HL-60 (cell line): ENCODE data around the gene MRM2.

Source experiments
- DNase-seq, 2 experiments: peaks; one replicate each; pipeline ENCODE4 v3.0.0-alpha.2; 2010 to 2020; ENCODE audit warnings: low read depth in 1 of 2, low spot score in 1 of 2
- H3K27ac ChIP-seq: fragments of 250-450 bp; sonication (Bioruptor Pico); replicated peaks from 2 replicates; pipeline ENCODE4 v1.5.1; 2020; ENCODE audit warnings: mild to moderate bottlenecking, moderate library complexity
- H3K27me3 ChIP-seq: fragments of 250-450 bp; sonication (Bioruptor Pico); 2 replicates; pipeline ENCODE4 v1.5.1; 2021; ENCODE audit warnings: mild to moderate bottlenecking, moderate library complexity; ENCODE audit not compliant: insufficient read depth, poor library complexity, severe bottlenecking
- H3K4me3 ChIP-seq: replicated peaks from 2 replicates; pipeline ENCODE4 v1.5.1; 2011; ENCODE audit warnings: mild to moderate bottlenecking, control low read depth, low read length; ENCODE audit not compliant: insufficient read depth
- GABPA ChIP-seq: IDR thresholded peaks from 2 replicates; pipeline ENCODE4 v1.6.1; 2012; ENCODE audit warnings: low read depth
- POLR2AphosphoS5 ChIP-seq: IDR thresholded peaks from 2 replicates; pipeline ENCODE4 v1.6.1; 2012; ENCODE audit warnings: low read depth
- REST ChIP-seq: IDR thresholded peaks from 2 replicates; pipeline ENCODE4 v1.6.1; 2012; ENCODE audit warnings: low read depth; ENCODE audit not compliant: insufficient replicate concordance
- SPI1 ChIP-seq: IDR thresholded peaks from 2 replicates; pipeline ENCODE4 v1.6.1; 2012; ENCODE audit warnings: low read depth, mild to moderate bottlenecking, borderline replicate concordance
- TF ChIP-seq, protein P1 (sequence below): IDR thresholded peaks from one replicate; pipeline ENCODE4 v1.5.1; 2011; ENCODE audit warnings: low read length, control low read depth, inconsistent platforms; ENCODE audit not compliant: insufficient read depth

The MRM2 gene

GRCh38 chr7:2283074-2283473 lies 41.1 kb upstream of the MRM2 start:
- H3K27ac ChIP-seq = no peak overlapping the region
- H3K4me3 ChIP-seq = no peak overlapping the region
- TF ChIP-seq, protein P1, sequence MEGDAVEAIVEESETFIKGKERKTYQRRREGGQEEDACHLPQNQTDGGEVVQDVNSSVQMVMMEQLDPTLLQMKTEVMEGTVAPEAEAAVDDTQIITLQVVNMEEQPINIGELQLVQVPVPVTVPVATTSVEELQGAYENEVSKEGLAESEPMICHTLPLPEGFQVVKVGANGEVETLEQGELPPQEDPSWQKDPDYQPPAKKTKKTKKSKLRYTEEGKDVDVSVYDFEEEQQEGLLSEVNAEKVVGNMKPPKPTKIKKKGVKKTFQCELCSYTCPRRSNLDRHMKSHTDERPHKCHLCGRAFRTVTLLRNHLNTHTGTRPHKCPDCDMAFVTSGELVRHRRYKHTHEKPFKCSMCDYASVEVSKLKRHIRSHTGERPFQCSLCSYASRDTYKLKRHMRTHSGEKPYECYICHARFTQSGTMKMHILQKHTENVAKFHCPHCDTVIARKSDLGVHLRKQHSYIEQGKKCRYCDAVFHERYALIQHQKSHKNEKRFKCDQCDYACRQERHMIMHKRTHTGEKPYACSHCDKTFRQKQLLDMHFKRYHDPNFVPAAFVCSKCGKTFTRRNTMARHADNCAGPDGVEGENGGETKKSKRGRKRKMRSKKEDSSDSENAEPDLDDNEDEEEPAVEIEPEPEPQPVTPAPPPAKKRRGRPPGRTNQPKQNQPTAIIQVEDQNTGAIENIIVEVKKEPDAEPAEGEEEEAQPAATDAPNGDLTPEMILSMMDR = no peak
- TF ChIP-seq REST (no peak), GABPA (no peak), SPI1 (no peak), POLR2AphosphoS5 (no peak)
- DNase-seq = no peak
- no peaks in the 10 kb centered on the region for H3K27me3 ChIP-seq

- TF ChIP-seq REST = no peak
- no peak for DNase-seq
- no peak overlapping the region for H3K27ac ChIP-seq
These were observed 40.3 kb upstream of the MRM2 start for GRCh38 chr7:2282185-2282751.

GRCh38 chr7:2281541-2281940 lies 39.5 kb upstream of the MRM2 start:
- no peak overlapping the region for H3K27ac ChIP-seq
- TF ChIP-seq SPI1 = no peak
- TF ChIP-seq GABPA = no peak
- TF ChIP-seq, protein P1 = no peak
- no peak for TF ChIP-seq POLR2AphosphoS5
- no peak for TF ChIP-seq REST
- no peak for DNase-seq
- no peaks in the 10 kb centered on the region for H3K27me3 ChIP-seq
- H3K4me3 ChIP-seq = no peak overlapping the region

More at GRCh38 chr7:2282185-2282751, 40.3 kb upstream of the MRM2 start:
- H3K4me3 ChIP-seq = no peak overlapping the region
- H3K27me3 ChIP-seq = no peaks in the 10 kb centered on the region

- Histone ChIP-seq H3K4me3 (no peak overlapping the region), H3K27me3 (no peaks in the 10 kb centered on the region), H3K27ac (no peak overlapping the region)
- DNase-seq = no peak
- TF ChIP-seq GABPA = no peak
- no peak for TF ChIP-seq SPI1
- TF ChIP-seq, protein P1 = no peak
- no peak for TF ChIP-seq REST
- TF ChIP-seq POLR2AphosphoS5 = no peak
These were observed 38.4 kb upstream of the MRM2 start for GRCh38 chr7:2280424-2280823.
